ENCODE data around the gene LY6G6F. TPM values are rescaled to one million over a fixed set of nuclear protein-coding genes. Genes with fewer than 3 reads are reported as not detected.

Gene LY6G6F, protein sequence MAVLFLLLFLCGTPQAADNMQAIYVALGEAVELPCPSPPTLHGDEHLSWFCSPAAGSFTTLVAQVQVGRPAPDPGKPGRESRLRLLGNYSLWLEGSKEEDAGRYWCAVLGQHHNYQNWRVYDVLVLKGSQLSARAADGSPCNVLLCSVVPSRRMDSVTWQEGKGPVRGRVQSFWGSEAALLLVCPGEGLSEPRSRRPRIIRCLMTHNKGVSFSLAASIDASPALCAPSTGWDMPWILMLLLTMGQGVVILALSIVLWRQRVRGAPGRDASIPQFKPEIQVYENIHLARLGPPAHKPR
- total RNA-seq, result not detected in 2 replicates

DNA sequence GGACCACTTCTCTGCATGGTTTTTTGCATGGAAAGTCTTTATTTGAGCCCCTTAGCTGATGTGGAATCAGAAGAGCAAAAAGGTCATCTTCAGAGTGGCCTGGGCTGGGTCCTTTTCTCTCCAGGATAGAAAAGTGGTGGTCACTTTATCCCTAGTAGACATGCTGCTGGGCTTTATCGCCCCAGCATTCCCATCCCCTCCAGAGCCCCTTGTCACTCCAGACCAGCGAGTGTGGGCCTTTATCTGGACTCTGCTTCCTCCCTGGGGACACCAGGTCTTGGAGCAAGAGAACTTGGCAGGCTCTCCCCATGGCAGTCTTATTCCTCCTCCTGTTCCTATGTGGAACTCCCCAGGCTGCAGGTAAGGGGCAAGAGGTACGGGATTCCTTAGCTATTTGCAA is at the start of gene LY6G6F:
LY6G6F (plus strand) TSS at position 268 of the 400 bp plus-strand sequence; CDS start at position 309, 41 bp downstream.

DNA sequence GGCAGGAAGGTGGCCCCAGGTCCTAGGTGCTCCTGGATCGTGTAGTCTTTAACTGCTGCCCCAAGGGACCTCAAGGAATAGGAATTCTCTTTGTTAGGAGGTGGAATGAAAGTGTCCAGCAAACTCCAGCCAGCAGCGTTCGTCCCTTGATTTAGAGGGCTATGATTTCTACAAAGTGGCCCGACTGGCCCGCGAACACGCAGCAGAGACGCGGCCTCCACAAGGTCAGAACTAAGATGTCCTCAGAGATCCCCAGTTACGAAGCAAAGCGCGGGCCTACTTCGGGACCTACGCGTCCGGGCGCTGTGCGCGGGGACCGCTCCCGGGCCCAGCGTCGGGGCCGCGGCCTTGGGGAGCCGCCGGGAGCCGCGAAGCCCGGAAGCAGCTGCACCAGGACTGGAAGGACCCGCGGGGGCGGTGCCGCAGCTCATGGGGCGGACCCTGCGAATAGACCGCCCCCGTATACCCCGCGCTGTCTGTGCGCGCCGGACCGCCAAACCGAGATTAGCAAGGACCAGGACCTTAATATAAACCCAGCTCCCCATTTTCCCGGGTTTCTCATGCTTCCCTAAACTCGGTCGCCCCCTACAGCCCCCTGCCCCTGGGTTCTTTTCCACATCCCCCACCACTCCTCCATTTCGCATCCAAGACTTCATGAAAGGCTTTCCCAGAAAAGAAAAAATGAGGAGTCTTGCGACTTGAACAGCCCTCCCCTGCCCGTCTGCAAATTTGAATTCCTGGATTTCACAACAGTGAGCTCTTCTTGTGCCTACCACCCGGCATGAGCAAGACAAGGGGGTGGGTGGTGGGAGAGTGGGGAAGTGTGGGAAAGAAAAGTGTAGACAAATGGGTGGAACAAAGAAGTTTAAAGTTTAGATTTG is 46.0 kb upstream of the LY6G6F start, which contains the start of gene C6orf47:
C6orf47 (minus strand) TSS at position 398 of the 881 bp plus-strand sequence. CDS start 831 bp downstream, outside the sequence.

DNA sequence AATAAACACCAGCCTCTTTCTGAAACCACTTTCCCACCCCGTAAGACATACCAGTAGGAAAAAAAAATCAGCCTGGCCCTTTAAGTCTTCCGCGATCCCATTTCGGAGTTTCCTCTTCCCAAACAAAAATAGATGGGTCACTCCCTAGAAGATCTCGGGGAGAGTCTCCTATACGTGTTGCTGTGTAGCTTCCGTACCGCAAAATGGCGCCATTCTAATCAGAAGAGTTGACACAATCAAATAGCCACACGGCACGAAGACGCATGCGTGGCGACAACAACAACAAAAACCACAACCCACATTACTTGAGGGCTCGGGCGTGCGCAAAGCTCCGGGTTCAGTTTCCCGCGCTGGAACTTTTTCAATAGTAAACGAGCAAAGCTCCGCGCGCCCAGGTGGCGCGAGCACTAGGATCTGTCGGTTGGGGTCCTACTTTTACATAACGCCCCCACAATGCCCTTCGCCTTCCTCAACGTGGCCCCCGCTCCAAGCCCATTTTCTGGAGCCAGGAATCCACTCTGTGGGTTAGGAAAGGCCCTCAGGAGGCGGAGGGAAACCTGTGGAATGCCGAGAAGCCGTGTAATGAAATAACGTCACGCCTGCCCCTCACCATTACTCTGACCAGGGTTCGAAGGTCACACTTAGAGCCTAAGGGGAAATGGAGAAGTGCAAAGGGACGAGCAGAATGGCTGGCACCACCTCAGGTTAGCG is 41.7 kb upstream of the LY6G6F start, which contains the start of gene GPANK1:
GPANK1 (minus strand) TSS at position 208 of the 711 bp plus-strand sequence. CDS start 519 bp downstream, outside the sequence.

DNA sequence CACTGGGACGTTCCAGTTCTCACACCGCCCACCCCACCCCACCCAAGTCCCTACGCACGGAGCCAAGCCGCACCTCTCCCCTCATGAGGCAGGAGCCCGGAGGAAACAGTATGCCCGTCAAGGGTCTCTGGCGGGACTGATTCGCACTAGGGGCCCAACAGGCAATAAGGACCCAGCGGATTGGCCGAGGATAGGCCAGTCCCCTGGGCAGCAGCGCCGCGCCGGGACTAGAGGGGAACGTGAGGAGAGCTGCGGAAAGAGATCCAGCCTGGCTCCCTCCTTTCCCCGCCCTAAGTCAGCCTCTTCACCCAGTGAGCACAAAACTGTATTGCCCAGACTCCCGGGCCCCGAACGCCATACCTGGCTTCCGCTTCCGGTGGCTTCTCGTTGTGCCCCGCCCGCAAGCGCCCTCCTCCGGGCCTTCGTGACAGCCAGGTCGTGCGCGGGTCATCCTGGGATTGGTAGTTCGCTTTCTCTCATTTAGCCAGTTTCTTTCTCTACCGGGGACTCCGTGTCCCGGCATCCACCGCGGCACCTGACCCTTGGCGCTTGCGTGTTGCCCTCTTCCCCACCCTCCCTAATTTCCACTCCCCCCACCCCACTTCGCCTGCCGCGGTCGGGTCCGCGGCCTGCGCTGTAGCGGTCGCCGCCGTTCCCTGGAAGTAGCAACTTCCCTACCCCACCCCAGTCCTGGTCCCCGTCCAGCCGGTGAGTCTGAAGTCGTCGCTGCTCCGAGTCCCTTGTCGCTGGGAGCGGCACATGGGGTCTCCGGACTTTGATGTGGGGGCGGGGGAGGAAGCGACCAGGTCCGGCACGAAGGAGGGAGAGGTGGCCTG is 40.9 kb upstream of the LY6G6F start, which contains the start of gene CSNK2B:
CSNK2B (plus strand) TSS at position 580 of the 836 bp plus-strand sequence. CDS start 752 bp downstream, outside the sequence.

GRCh38 chr6:31669676-31670075 is 37.0 kb upstream of the LY6G6F start, which contains the start of gene LY6G5B:
TSS of gene LY6G5B (plus strand) at chr6:31669976. CDS start at chr6:31670951, 975 bp downstream.

GRCh38 chr6:31680226-31681134 is 26.2 kb upstream of the LY6G6F start, which contains the start of gene LY6G5C:
TSS of gene LY6G5C (minus strand) at chr6:31681067. CDS start at chr6:31680373, 694 bp downstream.

GRCh38 chr6:31702819-31703716 is 3.6 kb upstream of the LY6G6F start, which contains the start of gene ABHD16A:
TSS of gene ABHD16A (minus strand) at chr6:31703324. CDS start at chr6:31703281, 43 bp downstream.

DNA sequence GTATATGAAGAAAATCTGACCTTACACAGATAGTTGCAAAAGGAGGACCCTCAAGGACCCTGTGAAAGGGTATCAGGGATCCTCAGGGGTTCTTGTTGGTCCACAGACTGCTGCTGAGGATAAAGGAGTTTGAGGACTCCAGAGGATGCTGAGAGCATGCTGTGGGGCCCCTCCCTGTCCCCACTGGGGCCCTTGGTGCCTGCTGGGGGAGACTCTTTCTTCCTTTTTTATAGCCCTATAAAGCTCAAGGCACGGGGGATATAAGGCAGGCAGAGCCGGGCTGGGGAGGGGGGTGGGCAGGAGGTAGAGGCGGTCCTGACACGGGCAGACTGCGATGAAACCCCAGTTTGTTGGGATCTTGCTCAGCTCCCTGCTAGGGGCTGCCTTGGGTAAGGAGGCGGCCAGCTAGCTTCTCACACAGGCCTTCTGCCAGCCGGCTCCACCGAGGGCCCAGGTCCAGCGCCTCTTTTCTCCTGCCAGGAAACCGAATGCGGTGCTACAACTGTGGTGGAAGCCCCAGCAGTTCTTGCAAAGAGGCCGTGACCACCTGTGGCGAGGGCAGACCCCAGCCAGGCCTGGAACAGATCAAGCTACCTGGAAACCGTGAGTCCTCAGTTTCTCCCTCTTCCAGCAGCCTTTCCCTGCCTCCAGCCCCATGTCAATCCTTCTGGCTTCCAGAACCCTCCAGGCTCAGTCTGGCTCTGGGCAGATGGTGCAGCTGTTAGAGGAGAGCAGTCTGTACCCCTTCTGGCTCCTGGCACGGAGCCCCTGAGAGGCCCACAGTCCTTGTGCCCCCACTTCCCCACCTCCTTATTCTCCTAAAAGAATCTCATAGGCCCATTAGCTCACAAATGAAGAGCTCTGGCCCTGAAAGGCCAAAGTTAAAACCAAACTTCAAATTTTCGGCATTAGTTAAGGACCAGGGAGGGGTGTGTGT is 8.6 kb downstream of the LY6G6F start, which contains the start of gene LY6G6D:
LY6G6D (plus strand) TSS at position 327 of the 937 bp plus-strand sequence; CDS start at position 335, 8 bp downstream.

DNA sequence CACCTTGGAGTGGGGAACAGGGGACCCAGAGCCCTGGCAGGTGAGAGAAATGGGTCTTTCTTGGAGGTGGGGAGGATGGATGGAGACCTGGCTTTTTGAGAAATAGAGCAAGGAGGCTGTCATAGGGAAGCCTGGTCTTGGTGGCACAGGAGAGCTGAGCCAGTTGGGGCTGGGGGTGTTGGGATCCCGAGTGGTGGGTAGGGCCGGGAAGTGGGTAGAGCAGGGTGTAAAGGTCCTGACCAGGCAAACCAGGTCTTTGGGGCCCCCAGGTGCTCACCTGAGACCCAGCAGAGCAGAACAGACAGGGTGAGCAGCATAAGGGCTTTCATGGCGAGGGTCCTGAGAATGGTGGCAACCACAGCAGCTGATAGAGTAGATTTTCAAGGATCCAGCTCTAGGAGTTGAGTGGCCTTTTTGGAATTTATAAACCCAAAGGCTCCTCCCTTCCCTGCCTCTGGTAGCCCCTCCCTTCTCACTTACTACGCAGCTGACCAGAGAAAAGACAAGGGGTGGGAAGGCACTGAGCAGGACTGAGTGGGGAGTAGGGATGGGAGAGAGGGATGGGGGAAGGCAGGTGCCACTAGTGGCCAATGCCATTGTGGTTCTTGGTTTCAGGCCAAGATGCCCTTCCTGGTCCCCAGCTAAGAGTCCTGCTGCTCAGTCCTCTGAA is 14.8 kb downstream of the LY6G6F start, which contains the start of gene LY6G6C:
LY6G6C (minus strand) TSS at position 396 of the 670 bp plus-strand sequence; CDS start at position 329, 67 bp downstream.

GRCh38 chr6:31723245-31723979 is 16.7 kb downstream of the LY6G6F start, which contains the start of gene MPIG6B:
TSS of gene MPIG6B (plus strand) at chr6:31723373. CDS start at chr6:31723384, 11 bp downstream.

GRCh38 chr6:31728767-31729514 is 22.3 kb downstream of the LY6G6F start, which contains the start of gene DDAH2:
TSS of gene DDAH2 (minus strand) at chr6:31729299. CDS start at chr6:31729161, 138 bp downstream.

DNA sequence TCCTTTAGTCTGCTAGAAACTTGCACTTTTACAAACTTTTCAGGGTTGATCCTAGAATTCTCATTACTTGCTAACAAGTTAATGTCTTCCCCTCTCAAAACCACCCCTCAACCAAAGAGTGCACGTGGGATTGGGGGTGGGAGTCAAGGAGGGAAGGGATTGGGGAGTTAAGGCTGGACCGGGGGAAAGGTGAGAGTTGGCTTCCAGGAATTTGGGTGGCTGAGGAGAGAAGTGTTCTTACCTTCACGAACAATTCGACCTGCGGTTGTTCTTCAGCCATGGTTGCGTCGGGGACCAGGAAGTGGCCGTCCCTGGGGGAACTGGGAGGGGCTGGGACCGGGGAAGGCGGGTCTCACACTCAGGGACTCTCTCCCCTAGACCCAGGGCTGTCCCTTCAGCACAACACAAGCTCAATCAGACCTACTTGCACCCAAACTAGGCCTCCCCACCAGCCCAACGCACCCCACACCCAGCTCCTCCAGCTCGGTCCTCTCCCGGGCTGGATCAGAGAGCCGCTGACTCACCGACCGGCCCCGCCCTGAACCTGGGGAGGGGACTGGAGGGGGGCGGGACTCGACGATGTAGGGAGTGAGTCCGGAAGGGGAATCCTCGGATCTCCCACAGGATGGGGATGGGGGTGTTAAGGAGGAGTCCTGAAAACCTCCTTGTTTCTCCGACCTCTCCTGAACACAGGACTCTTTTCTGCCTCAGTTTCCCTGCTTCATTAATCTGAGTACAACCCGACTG is 29.5 kb downstream of the LY6G6F start, which contains the start of gene CLIC1:
CLIC1 (minus strand) TSS at position 510 of the 747 bp plus-strand sequence; CDS start at position 280, 230 bp downstream.

DNA sequence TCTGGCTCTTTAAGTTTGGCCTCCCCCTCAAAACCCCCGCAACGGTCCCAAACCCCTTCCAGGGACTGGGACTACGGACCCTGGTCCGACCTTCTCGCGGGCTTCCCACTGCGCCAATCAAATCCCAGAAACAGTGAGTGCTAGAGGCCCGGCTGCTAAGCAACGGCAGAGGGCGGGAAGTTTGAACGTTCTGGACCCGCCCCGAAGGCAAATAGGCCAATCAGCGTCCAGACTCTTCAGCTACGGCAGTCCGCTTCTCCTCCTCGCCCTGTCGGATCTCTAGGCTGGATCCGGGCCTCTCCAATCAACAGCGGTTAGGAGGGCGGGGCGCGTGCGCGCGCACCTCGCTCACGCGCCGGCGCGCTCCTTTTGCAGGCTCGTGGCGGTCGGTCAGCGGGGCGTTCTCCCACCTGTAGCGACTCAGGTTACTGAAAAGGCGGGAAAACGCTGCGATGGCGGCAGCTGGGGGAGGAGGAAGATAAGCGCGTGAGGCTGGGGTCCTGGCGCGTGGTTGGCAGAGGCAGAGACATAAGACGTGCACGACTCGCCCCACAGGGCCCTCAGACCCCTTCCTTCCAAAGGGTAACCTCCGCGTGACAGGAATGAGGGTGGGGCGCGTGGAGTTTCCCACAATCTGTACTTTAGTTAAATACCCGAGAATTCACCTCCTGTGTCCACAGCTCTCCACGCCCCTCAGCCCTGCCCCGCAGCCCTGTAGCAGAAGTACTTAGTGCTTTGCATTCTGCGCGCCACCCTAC is 33.2 kb downstream of the LY6G6F start, which contains the start of gene MSH5:
MSH5 (plus strand) TSS at position 367 of the 758 bp plus-strand sequence. CDS start 462 bp downstream, outside the sequence.

